ENCODE data around the gene PTK6. TPM values are rescaled to one million over a fixed set of nuclear protein-coding genes. Genes with fewer than 3 reads are reported as not detected.

PTK6 gene
- polyA plus RNA-seq, 2 of the 4 experiments (the other 2 are of a cell fraction), result 1.2 to 2.0 TPM

DNA sequence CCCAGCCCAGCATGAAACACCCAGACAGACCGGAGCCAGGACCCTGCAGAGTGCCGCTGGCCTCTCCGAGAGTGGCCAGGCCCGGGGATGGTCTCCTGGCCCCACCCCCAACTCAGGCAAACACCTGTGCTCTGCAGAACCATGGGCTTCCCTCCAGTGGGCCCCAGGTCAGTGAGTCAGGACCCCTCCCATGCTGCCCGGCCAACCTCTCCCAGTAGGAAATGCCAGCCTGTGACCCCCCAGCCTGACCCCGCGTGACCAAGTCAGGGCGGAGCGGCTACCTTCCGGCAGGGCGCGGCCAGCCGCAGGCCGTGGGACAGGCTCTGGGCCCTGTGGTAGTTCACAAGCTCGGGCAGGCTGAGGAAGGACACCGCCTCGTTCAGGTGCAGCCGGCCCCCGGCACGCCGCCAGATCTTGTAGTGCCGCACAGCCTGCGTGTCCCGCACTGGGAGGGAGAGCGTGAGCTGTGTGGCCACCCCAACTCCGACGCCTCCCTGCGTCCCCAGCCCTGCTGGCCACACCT lies 3.2 kb downstream of the PTK6 start:
- Histone ChIP-seq H3K9me3 (no peaks in the 10 kb centered on the region), H3K4me2 (no peak overlapping the region), H3K4me1 (peaks cover 17% of the 10 kb centered on the region), H3K27ac (no peak overlapping the region), H3K4me3 (no peak overlapping the region)
- no peak for TF ChIP-seq RAD21 (conservative IDR thresholded peaks at IDR 0.05 in 1 of 2, IDR thresholded peaks at IDR 0.05 in 1 of 2)
- no peak for TF ChIP-seq HEYL (CRISPR knock-in tag; IDR thresholded peaks at IDR 0.05)
- TF ChIP-seq CBX8 (IDR thresholded peaks at IDR 0.05), result no peak
- TF ChIP-seq RNF2 (IDR thresholded peaks at IDR 0.05; ENCODE audit: borderline replicate concordance, low read depth), result no peak
- TF ChIP-seq, protein P1, sequence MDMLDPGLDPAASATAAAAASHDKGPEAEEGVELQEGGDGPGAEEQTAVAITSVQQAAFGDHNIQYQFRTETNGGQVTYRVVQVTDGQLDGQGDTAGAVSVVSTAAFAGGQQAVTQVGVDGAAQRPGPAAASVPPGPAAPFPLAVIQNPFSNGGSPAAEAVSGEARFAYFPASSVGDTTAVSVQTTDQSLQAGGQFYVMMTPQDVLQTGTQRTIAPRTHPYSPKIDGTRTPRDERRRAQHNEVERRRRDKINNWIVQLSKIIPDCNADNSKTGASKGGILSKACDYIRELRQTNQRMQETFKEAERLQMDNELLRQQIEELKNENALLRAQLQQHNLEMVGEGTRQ (IDR thresholded peaks at IDR 0.05), result no peak
- no peak for TF ChIP-seq ELK1 (IDR thresholded peaks at IDR 0.05; ENCODE audit: low read depth, low read length)
- no peak for TF ChIP-seq FOSB (CRISPR knock-in tag; IDR thresholded peaks at IDR 0.05)
- no peak for DNase-seq (ENCODE audit: low read depth in 1 of 2, low spot score in 1 of 2)
- 83% methylated on average over 16 of the region's 28 CpGs for WGBS (ENCODE audit: missing lambda C conversion rate)
- ATAC-seq, result no peak
- POLR2A ChIA-PET, result interaction anchor here (4.9 kb wide), 1 partner anchor 12 kb away, joined by 62 read pairs; the partner anchor contains the start of gene PPDPF
- FAIRE-seq, result no peak
- CTCF ChIA-PET, result interaction anchor here (6.8 kb wide), 1 partner anchor 37 kb away, joined by 50 read pairs; no protein-coding TSS in a partner anchor

- POLR2A ChIA-PET, result no interaction called here
- no peak overlapping the region for H3K4me2 ChIP-seq
These were observed 3.8 kb downstream of the PTK6 start for GRCh38 chr20:63533388-63533787.

GRCh38 chr20:63532449-63532971 lies 4.7 kb downstream of the PTK6 start:
- 91% methylated on average over 21 of the region's 24 CpGs for WGBS (ENCODE audit: missing lambda C conversion rate)

More at GRCh38 chr20:63533388-63533787, 3.8 kb downstream of the PTK6 start:
- 85% methylated on average over 12 of the region's 14 CpGs for WGBS (ENCODE audit: missing lambda C conversion rate)
- H3K4me3 ChIP-seq, result no peak overlapping the region
- FAIRE-seq (no peak), ATAC-seq (no peak), DNase-seq (ENCODE audit: low read depth in 1 of 2, low spot score in 1 of 2) (no peak)
- peaks cover 12% of the 10 kb centered on the region for H3K4me1 ChIP-seq
- H3K9me3 ChIP-seq, result no peaks in the 10 kb centered on the region
- CTCF ChIA-PET, result no interaction called here
- no peak overlapping the region for H3K27ac ChIP-seq
- TF ChIP-seq FOSL2 (IDR thresholded peaks at IDR 0.05) (no peak), FOSL2 (CRISPR knock-in tag; IDR thresholded peaks at IDR 0.05) (no peak), EP300 (IDR thresholded peaks at IDR 0.05) (no peak)

More at GRCh38 chr20:63532449-63532971, 4.7 kb downstream of the PTK6 start:
- peaks cover 10% of the 10 kb centered on the region for H3K4me1 ChIP-seq
- no peaks in the 10 kb centered on the region for H3K9me3 ChIP-seq
- H3K4me2 ChIP-seq, result no peak overlapping the region
- ATAC-seq, result no peak
- ChIA-PET POLR2A (no interaction called here), CTCF (interaction anchor here (3.1 kb wide), 1 partner anchor 11 kb away, joined by 7 read pairs; the partner anchor contains the start of gene PPDPF)
- H3K27ac ChIP-seq, result no peak overlapping the region
- FAIRE-seq, result no peak
- no peak overlapping the region for H3K4me3 ChIP-seq
- DNase-seq (ENCODE audit: low read depth in 1 of 2, low spot score in 1 of 2), result no peak
- no peak for TF ChIP-seq EP300 (IDR thresholded peaks at IDR 0.05)
- TF ChIP-seq, protein P2, sequence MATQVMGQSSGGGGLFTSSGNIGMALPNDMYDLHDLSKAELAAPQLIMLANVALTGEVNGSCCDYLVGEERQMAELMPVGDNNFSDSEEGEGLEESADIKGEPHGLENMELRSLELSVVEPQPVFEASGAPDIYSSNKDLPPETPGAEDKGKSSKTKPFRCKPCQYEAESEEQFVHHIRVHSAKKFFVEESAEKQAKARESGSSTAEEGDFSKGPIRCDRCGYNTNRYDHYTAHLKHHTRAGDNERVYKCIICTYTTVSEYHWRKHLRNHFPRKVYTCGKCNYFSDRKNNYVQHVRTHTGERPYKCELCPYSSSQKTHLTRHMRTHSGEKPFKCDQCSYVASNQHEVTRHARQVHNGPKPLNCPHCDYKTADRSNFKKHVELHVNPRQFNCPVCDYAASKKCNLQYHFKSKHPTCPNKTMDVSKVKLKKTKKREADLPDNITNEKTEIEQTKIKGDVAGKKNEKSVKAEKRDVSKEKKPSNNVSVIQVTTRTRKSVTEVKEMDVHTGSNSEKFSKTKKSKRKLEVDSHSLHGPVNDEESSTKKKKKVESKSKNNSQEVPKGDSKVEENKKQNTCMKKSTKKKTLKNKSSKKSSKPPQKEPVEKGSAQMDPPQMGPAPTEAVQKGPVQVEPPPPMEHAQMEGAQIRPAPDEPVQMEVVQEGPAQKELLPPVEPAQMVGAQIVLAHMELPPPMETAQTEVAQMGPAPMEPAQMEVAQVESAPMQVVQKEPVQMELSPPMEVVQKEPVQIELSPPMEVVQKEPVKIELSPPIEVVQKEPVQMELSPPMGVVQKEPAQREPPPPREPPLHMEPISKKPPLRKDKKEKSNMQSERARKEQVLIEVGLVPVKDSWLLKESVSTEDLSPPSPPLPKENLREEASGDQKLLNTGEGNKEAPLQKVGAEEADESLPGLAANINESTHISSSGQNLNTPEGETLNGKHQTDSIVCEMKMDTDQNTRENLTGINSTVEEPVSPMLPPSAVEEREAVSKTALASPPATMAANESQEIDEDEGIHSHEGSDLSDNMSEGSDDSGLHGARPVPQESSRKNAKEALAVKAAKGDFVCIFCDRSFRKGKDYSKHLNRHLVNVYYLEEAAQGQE (IDR thresholded peaks at IDR 0.05), result no peak
- TF ChIP-seq RARB (CRISPR knock-in tag; IDR thresholded peaks at IDR 0.05), result no peak
- TF ChIP-seq KDM1A (IDR thresholded peaks at IDR 0.05; ENCODE audit: low read depth), result no peak
- no peak for TF ChIP-seq ZNF302 (CRISPR knock-in tag; IDR thresholded peaks at IDR 0.05)
- TF ChIP-seq FOSL2 (IDR thresholded peaks at IDR 0.05), result no peak
- TF ChIP-seq FOSL2 (CRISPR knock-in tag; IDR thresholded peaks at IDR 0.05), result no peak
- TF ChIP-seq, protein P3, sequence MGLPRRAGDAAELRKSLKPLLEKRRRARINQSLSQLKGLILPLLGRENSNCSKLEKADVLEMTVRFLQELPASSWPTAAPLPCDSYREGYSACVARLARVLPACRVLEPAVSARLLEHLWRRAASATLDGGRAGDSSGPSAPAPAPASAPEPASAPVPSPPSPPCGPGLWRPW (IDR thresholded peaks at IDR 0.05), result no peak
- TF ChIP-seq ESRRA (IDR thresholded peaks at IDR 0.05; ENCODE audit: borderline replicate concordance, low read length), result no peak
- no peak for TF ChIP-seq GATA3 (IDR thresholded peaks at IDR 0.05; ENCODE audit: borderline replicate concordance)
- TF ChIP-seq, protein P4, sequence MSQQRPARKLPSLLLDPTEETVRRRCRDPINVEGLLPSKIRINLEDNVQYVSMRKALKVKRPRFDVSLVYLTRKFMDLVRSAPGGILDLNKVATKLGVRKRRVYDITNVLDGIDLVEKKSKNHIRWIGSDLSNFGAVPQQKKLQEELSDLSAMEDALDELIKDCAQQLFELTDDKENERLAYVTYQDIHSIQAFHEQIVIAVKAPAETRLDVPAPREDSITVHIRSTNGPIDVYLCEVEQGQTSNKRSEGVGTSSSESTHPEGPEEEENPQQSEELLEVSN (IDR thresholded peaks at IDR 0.05; ENCODE audit: borderline replicate concordance, low read depth), result no peak
- TF ChIP-seq JUN (IDR thresholded peaks at IDR 0.05), result no peak
- no peak for TF ChIP-seq HEYL (CRISPR knock-in tag; IDR thresholded peaks at IDR 0.05)
- no peak for TF ChIP-seq HOXB5 (CRISPR knock-in tag; IDR thresholded peaks at IDR 0.05)
- TF ChIP-seq HOXB13 (CRISPR knock-in tag; IDR thresholded peaks at IDR 0.05; ENCODE audit: low read depth), result no peak
- no peak for TF ChIP-seq ZC3H11A (IDR thresholded peaks at IDR 0.05)
- no peak for TF ChIP-seq EHF (CRISPR knock-in tag; IDR thresholded peaks at IDR 0.05)

Data from A549 (cell line).